HG03521 (cell line): ENCODE data around the gene PRR22.

Experiments used
- ATAC-seq: cut with Tn5 transposase; IDR thresholded peaks from one replicate; pipeline ENCODE4 v1.9.1; 2021; ENCODE audit warnings: mild to moderate bottlenecking, moderate library complexity; ENCODE audit not compliant: unreplicated experiment

PRR22 gene

DNA sequence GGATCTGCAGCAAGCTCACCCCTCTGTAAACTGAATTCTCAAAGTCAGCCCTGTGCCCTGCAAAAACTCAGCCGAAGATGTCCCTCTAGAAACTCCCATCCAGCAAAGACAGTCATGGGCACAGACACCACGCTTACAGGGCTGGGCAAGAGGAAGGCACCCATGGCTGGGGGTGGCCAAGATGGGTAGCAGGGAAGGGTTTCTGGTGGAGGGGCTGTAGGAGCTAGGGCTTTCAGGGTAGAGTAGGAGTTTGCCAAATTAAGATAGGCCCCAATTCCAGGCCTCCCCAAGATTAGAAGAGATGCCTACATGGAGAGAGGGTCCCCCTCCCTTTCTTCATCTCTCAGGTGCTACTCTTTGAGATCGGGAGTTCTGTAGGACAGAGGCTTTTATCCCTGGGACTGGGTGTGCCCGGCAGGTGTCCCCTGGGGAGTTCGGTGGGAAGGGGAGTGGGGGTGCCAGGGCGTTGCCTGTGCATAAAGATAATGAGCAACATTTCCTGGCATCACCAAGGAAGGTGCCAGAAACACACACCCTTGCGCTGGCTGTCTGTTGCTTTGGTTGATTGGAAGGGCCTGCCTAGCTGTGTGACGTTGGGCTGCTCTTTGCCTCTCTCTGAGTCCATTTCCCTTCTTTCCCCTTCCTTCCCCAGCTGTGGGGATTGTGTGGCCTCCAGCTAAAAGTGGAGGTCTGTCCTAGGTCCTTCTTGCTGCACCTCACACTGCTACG lies 29.7 kb upstream of the PRR22 start:
- ATAC-seq = no peak

DNA sequence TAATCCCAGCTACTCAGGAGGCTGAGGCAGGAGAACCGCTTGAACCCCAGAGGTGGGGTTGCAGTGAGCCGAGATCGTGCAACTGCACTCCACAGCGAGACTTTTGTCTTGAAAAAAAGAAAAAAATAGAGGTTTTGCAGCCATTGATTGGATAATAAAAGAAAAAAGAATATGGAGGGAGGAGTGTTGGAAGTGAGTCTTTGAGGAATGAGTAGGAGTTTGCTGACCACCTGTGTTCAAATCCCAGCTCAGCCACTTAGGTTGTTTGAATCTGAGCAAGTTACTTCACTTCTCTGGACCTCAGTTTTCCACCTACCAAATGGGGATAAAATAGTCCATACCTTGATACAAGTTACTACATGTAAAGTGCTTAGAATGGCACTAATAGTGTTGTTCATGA lies 26.6 kb upstream of the PRR22 start:
- ATAC-seq = no peak

DNA sequence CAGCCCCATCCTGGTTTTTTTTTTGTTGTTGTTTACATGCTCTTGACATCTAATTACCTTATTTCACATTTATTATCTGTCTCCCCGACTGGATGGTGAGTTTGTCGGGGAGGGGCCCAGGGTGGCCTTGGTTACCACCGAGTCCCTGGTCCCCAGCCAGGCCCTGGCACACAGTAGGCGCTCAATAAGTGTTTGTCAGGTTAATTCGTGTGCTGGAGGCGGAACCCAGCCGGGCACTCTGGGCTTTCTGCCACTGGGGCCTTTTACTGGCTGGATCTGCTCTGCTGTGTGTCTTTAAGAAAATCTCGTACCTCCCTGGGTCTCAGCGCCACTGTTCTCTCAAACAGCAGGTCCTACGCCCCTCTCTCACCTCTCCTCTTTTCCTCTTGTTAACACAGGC lies 24.9 kb upstream of the PRR22 start:
- ATAC-seq = no peak

DNA sequence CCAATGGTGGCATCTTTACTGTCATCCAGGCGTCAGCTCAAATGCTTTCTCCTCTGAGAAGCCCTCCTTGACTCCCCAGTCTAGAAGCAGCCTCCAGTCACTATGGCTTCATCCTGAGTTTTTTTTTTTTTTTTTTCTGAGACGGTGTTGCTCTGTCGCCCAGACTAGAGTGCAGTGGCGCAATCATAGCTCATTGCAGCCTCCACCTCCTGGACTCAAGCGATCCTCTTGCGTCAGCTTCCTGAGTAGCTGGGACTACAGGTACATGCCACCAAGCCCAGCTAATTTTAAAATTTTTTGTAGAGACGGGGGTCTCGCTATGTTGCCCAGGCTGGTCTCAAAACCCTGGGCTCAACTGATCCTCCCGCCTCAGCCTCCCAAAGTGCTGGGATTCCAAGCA lies 24.5 kb upstream of the PRR22 start:
- no peak for ATAC-seq

DNA sequence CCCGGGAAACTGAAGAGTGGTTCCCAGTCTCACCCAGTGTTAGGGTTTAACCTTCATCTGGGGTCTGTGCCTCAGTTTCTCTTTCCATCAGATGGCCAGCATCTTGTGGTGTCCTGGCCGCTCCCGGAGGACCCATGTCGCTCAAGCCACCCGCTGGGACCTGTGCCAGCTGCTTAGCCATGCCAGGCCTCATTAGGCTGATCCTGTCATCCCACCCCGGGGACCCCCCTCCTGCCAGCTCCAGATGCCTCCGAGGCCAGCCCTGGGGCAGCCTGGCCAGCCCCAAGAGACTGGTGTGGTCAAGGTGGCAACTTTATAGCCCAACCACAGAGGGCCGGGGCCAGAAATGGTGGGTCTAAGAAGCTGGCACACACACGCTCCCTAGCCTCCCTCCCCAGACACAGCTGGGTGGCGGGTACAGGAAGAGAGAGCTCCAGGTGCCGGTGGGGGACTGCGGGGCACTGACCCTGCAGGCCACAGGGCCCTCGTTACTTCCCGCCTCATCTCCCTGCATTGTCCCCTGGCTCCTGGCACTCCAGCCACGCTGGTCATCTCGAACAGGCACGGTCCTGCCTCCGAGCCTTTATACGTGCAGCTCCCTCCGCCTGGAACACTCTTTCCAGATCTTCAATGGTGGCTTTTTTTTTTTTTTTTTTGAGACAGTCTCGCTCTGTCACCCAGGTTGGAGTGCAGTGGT lies 23.7 kb upstream of the PRR22 start:
- no peak for ATAC-seq

DNA sequence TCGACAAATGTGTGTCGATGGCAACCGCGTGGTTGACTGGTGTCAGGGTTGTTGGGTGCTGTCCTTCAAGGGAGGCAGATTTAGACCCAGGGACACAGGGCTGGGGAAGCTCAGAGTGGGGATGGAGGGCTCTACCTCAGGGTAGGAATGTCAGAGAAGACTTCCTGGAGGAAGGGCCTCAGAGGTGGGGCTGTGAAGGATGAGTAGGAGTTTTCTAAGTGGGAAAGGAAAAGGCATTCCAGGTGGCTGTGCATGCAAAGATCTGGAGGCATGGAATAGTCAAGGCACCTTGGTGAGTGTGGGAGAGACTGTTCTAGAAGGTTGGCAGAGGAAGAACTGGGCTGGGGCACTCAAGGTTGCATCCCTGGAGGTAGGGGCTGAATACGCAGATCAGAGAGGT lies 22.4 kb upstream of the PRR22 start:
- no peak for ATAC-seq

DNA sequence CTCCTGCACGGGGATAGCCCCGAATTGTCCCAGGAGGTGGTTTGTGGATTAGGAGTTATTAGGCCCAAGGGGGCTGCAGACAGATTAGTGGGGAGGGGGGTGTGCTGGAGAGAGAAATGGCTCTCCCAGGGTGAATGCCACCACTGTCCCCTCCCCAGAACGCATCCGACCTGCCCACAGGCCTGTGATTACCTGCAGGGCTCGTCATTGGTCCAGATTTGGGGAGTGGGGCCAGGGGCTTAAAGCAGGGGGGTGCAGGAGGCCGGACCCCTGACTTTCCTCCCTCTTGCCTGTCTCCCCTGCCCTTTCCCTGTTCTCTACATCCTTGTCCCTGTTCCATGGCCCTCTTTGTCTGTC lies 21.6 kb upstream of the PRR22 start:
- ATAC-seq = no peak

DNA sequence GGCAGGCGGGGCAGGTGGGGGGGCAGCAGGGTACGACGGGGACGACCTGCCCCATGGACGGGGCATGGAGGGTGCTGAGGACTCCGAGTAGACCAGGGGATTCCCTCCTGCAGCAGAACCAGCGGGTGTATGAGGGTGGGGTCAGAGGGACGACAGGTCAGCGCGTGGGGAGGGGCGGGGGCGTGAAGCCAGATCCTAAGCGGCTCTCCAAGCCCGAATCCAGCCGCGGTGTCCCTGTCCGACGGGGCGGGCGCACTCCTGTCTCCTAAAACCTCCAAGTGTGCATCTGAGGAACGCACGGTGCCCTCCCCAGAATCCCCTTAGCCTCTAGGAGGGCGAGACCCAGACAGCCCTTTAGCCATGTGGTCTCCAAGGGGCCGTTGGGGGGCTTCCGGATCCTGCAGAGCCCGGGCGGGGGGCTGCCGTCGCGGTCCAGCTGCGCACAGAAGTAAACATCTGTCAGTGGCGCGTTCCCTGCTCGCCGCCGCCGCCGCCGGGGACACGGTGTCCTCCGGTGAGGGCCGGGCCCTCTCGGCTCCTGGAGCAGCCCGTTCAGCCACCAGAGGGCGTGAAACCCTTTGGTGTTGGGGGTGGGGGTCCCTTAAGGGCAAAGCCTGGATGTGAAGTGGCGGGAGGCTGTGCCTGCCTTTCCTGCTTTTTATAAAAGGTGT lies 21.1 kb upstream of the PRR22 start:
- no peak for ATAC-seq

DNA sequence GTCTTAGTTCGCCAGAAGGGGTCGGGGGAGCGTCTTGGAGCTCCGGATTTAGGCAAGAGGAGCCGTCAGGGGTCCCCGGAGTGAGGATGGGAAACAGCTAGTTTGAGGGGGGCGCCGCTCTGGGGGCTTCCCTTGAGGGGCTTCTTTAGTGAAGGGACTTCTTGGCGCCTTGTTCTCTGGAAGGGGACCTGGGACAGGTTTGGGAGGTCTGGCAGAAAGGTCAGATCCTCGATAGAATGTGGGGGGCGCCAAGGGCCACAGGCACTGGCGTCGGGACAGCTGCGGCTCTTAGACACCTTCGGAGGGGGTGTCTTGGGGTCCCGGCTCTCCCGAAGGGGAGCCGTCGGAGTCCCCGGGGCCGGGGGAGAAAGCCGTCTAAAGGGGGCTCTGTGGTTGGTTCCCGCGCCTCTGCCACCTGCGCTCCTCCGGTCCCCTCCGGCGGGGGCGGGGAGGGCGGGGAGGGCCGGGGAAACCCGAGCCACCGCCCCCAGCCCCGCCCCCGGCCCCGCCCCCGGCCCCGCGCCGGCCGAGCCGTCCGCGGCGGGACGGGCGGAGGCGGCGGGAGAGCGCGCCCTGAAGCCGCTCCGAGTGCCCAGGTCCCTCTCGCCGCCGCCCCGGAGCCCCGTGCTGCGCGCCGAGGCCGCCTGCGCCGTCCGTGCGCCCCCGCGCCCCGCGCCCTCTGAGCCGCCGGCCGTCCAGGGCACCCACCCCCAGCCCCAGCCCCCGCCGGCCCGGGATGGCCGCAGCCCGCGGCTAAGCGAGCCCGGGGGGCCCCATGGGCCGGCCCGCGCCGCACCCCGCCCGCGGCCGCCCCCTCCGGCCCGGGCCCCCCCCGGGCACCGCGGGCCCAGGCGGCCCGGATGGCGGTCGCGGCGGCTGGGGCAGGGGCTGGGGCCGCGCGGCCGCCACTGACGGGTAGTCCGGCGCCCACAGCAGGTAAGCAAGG lies 20.2 kb upstream of the PRR22 start, which contains the start of gene NRTN:
NRTN (plus strand) TSS at position 552 of the 946 bp plus-strand sequence. CDS start 19,099 bp downstream, outside the sequence.
- no peak for ATAC-seq

- ATAC-seq = peak; percentile 61
These were observed 19.4 kb upstream of the PRR22 start for GRCh38 chr19:5803752-5804515.

- ATAC-seq = no peak
These were observed 18.9 kb upstream of the PRR22 start for GRCh38 chr19:5803441-5803751.

DNA sequence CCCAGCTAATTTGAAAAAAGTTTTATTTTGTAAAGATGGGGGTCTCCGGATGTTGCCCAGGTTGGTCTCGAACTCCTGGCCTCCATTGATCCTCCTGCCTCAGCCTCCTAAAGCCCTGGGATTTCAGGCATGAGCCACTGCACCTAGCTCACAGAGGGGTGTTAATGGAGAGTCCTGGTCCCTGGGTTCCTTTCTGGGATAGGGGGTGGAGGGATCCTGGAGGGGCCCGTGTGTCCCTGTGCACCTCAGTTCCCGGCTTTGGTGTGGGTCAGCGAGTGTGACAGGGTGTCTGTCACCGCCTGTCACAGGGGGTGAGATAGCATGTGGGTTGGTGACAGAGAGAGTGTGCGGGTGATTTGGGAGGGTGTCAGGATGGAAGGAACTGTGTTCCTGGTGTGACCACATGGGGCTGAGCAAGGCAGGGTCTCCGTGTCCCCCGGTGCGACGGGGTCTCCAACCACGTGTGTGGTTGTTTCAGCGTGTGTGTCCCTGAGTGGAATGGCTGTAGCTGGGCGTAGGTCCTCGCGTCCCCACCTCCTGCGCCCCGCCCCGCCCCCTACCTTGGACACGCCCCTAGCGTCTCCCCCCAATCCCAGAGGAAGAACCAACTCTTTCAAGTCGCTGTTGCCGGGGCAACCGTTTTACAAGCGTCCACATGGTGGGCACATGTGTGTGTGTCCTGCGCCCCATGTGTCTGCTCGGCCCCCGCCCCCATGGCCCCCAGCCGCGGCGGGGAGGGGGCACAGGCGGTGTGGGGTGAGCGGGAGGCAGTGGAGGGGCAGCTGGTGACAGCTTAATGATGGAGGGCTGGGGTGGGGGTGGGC lies 17.5 kb upstream of the PRR22 start:
- ATAC-seq = no peak

GRCh38 chr19:5800361-5801270 lies 16.1 kb upstream of the PRR22 start:
- no peak for ATAC-seq

DNA sequence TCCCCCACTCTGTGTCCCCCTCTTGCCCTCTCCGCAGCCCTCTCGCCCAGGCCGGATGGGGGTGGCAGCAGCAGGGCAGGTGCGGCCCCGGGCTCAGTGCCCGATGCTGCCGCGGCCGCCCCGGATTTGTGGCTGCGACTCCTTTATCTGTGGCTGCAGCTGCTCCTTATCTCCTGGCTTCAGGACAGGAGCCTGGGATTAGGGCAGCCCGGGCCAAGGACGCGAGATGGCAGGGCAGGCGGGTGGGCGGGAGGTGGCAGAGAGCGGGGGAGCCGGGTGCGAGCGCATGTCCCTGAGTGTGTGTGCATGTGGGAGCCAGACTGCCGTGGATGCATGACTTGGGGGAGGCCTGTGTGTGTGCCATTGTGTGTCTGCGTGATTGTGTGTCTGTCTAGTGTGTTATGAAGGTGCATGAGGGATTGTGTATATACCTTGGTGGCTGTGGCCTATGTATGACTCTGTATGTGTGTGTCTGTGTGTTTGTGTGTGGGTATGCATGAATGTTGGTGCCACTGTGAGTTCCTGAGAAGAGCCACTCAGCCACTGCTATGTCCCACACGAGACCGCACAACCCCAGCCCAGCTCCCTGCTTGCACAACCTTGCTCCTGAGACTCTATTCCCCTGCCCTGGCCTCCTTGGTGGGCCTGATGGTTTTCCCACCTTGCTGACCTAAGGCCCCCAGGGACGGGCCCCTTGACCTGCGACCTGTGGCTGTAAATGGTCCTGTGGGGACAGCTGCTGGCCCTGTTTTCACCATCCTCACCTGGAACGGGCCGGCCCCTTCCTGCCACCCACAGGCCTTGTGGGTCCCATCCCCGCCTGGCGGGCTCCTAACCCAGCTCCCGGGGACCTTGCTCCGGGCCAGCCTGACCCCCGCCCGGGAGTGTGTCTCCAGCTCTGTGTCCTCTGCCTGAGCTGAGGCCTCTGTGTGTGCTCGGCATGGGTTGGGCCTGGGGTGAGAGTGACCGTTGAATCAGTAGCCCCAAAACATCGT lies 15.0 kb upstream of the PRR22 start:
- ATAC-seq = no peak

DNA sequence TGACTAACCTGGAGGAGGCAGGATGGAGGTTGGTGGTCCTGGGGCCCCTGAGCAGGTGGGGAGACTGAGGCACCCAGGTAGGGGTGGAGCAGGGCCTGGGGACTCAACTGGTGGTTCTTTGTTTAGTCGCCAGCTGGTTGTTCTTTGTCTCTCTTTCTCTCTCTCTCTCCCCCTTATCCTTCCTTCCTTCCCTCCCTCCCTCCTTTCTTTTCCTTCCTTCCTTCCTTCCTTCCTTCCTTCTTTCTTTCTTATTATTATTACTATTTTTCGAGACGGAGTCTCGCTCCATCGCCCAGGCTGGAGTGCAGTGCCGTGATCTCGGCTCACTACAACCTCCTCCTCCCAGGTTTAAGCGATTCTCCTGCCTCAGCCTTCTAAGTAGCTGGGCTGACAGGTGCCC lies 13.7 kb upstream of the PRR22 start:
- no peak for ATAC-seq

- ATAC-seq = no peak
These were observed 10.9 kb upstream of the PRR22 start for GRCh38 chr19:5795382-5795919.

GRCh38 chr19:5793188-5793587 lies 8.6 kb upstream of the PRR22 start:
- no peak for ATAC-seq
